ENCODE results near the gene ANKRD7. TPM values are rescaled to one million over a fixed set of nuclear protein-coding genes. Genes with fewer than 3 reads are reported as not detected.

The ANKRD7 gene
- total RNA-seq, 1 experiment from 2014 or later, result 2.5 TPM

Other genes with a start within 250 kb of the ANKRD7 start
- gene LSM8, start 40.5 kb upstream of the ANKRD7 start, total RNA-seq (2014; rRNA removed; shearing (Covaris generic)), result 44.9 and 80.9 TPM in 2 replicates